Mammary epithelial cell (primary cell): ENCODE measurements around the gene TNF.

Source experiments
- EZH2 ChIP-seq: IDR thresholded peaks from 2 replicates; pipeline ENCODE4 v1.6.1; 2012; ENCODE audit warnings: low read length, inconsistent platforms, borderline replicate concordance
- TF ChIP-seq, protein P1 (sequence below), 2 donors: IDR thresholded peaks in 1 of 2; conservative IDR thresholded peaks in 1 of 2; 2 replicates each; pipeline ENCODE4 v1.5.1; 2011 to 2012; ENCODE audit warnings: inconsistent platforms in 2 of 2, low read length in 2 of 2, mild to moderate bottlenecking in 2 of 2, control low read depth in 1 of 2, low read depth in 1 of 2; ENCODE audit not compliant: insufficient read depth in 1 of 2; ENCODE audit errors: extremely low read depth in 1 of 2

DNA sequence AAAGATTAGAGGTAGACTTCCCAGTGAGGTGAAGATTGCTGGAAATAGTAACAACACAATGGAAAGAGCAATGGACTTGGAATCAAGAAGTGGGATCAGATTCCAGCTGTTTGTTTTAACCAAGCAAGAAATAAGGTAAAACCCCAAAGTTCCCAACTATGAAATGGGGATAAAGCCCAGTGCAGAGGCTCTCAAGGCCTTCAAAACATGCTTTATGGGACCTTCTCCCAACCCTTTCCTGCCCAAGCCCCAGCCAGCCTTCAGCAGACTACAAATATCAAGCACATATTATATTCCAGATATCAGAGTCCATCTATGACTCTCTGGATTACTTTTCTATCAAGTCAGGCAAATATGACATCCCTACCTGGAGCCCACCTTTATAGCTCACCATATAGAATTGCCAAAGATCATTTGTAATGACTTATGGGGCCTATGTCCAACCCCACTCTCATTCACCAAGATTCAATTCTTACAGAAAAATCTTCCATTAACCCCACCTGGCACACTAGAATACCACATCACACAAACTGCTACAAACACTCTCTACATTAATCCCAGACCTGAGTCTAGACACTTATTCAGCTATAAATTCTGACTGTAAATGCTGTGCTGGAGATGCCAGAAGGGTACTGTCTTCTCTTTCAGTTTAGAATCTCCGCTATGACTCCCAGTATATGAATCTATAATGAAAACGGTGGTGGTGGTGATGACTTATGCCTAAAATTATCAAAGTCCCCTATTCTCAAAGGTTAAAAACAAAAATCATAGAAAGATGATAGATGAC, 39.6 kb upstream of the TNF start:
- TF ChIP-seq, protein P1, sequence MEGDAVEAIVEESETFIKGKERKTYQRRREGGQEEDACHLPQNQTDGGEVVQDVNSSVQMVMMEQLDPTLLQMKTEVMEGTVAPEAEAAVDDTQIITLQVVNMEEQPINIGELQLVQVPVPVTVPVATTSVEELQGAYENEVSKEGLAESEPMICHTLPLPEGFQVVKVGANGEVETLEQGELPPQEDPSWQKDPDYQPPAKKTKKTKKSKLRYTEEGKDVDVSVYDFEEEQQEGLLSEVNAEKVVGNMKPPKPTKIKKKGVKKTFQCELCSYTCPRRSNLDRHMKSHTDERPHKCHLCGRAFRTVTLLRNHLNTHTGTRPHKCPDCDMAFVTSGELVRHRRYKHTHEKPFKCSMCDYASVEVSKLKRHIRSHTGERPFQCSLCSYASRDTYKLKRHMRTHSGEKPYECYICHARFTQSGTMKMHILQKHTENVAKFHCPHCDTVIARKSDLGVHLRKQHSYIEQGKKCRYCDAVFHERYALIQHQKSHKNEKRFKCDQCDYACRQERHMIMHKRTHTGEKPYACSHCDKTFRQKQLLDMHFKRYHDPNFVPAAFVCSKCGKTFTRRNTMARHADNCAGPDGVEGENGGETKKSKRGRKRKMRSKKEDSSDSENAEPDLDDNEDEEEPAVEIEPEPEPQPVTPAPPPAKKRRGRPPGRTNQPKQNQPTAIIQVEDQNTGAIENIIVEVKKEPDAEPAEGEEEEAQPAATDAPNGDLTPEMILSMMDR (conservative IDR thresholded peaks at IDR 0.05 in 1 of 2, IDR thresholded peaks at IDR 0.05 in 1 of 2; ENCODE audit: extremely low read depth in 1 of 2, insufficient read depth in 1 of 2, low read depth in 1 of 2, low read length in 2 of 2), result no peak
- TF ChIP-seq EZH2, result no peak
